PC-9 (cell line): ENCODE data around the gene CD44.

Experiments used
- CTCF ChIP-seq: fragments of 200-600 bp; sonication (generic); conservative IDR thresholded peaks from 2 replicates; pipeline ENCODE4 v1.6.1; 2017; ENCODE audit warnings: mixed run types, antibody characterized with exemption, mild to moderate bottlenecking, moderate library complexity
- EZH2 ChIP-seq: fragments of 200-600 bp; sonication (generic); IDR thresholded peaks from 2 replicates; pipeline ENCODE4 v1.8.0; 2017; ENCODE audit warnings: antibody characterized with exemption, low read depth

GRCh38 chr11:35165030-35165422 lies 26.1 kb downstream of the CD44 start:
- no peak for TF ChIP-seq CTCF
- no peak for TF ChIP-seq EZH2
